Heart left ventricle (tissue), 16 donors: ENCODE results near the gene CKS1B. TPM values are rescaled to one million over a fixed set of nuclear protein-coding genes. Genes with fewer than 3 reads are reported as not detected.

Experiments used
- ATAC-seq, 4 donors: fragments of 200-7000 bp; cut with Tn5 transposase; one replicate each; pipeline ENCODE4 v1.9.1; 2020 to 2022; ENCODE audit warnings: moderate library complexity in 4 of 4, mild to moderate bottlenecking in 3 of 4, moderate number of reproducible peaks in 1 of 4
- DNase-seq, 5 donors: peaks; one replicate each; pipeline ENCODE4 v3.0.0-alpha.2; 2020
- H3K27ac ChIP-seq, 12 donors: fragments of 200-600 bp; sonication (generic) in 4 of 12; one replicate each; pipeline versions ENCODE4 v1.5.0 to v1.8.0; 2016 to 2022; ENCODE audit warnings: mild to moderate bottlenecking in 2 of 12
- H3K27me3 ChIP-seq, 9 donors: fragments of 200-600 bp; sonication (generic) in 2 of 9; one replicate each; pipeline versions ENCODE4 v1.5.1 to v1.8.0; 2016 to 2022; ENCODE audit warnings: mild to moderate bottlenecking in 3 of 9
- H3K36me3 ChIP-seq, 9 donors: fragments of 200-600 bp; sonication (generic) in 2 of 9; one replicate each; pipeline versions ENCODE4 v1.5.0 to v1.8.0; 2018 to 2022; ENCODE audit warnings: mild to moderate bottlenecking in 2 of 9
- H3K4me1 ChIP-seq, 12 donors: fragments of 200-600 bp; sonication (generic) in 4 of 12; one replicate each; pipeline versions ENCODE4 v1.5.0 to v1.8.0; 2016 to 2022; ENCODE audit warnings: mild to moderate bottlenecking in 3 of 12
- H3K4me3 ChIP-seq, 12 donors: fragments of 200-600 bp; sonication (generic) in 4 of 12; one replicate each; pipeline versions ENCODE4 v1.5.0 to v1.8.0; 2017 to 2022; ENCODE audit warnings: mild to moderate bottlenecking in 9 of 12, moderate library complexity in 4 of 12
- H3K9me3 ChIP-seq, 12 donors: fragments of 200-600 bp; sonication (generic) in 4 of 12; one replicate each; pipeline versions ENCODE4 v1.5.0 to v1.8.0; 2016 to 2022; ENCODE audit warnings: mild to moderate bottlenecking in 1 of 12
- POLR2A ChIP-seq, 2 donors: fragments of 450-650 bp; IDR thresholded peaks; one replicate each; pipeline ENCODE4 v1.6.1; 2017; ENCODE audit warnings: antibody characterized with exemption in 2 of 2, mild to moderate bottlenecking in 2 of 2, moderate library complexity in 2 of 2
- WGBS, 4 donors: extraction: QIAGEN DNeasy Blood & Tissue Kit in 2 of 4; methylation state at CpG; one replicate each; pipeline versions ENCODE4 v1.1.5 to v1.1.7; 2013 to 2018; 5-methylcytosine and 5-hydroxymethylcytosine counted together
- intact Hi-C, 10 donors: fragments of 100-400 bp; cut with DNase I; formaldehyde crosslinking; loops; one replicate each; pipeline versions ENCODE4 v1.11.1 to v1.14.2; 2022
- polyA plus RNA-seq, 2 donors: library from polyadenylated mRNA; stranded (reverse); fragments of 200-250 nt; gene quantifications; one replicate each; pipeline ENCODE4 v1.2.3, GENCODE V29; 2013
- total RNA-seq, 9 donors: library from RNA; depleted of rRNA in 2 of 9; stranded (reverse); fragments of >200 nt in 2 of 9; fragmentation: NEBNext Ultra II Directional in 3 of 9; extraction: Animal tissue kit (Norgen Biotek cat#: 25700) in 3 of 9; gene quantifications; one replicate each; pipeline versions ENCODE4 v1.1.0 to v1.2.4, GENCODE V29; 2016 to 2023
- TF ChIP-seq, protein P1 (sequence below), 12 donors: fragments of 200-600 bp; sonication (generic) in 4 of 12; IDR thresholded peaks; one replicate each; pipeline versions ENCODE4 v1.5.0 to v1.8.0; 2018 to 2022; ENCODE audit warnings: antibody characterized with exemption in 12 of 12, mild to moderate bottlenecking in 5 of 12
- donor health status: ischemic (EF 13 %, LVEDD 7.1; RV severe dilation, severe dysfunction).
- donor health status: healthy with polysubstance abuse.
- donor health status: DM: no; HTN: yes; CAD: no.
- donor health status: DM: no; HTN: no; CAD: no.
- donor health status: ischemic (EF 25% LVEDD 6.9; RV normal size, moderate dysfunction).
- donor health status: ischemic (EF 25% LVEDD 5.7; RV mildly dilated, moderate dysfunction).
- donor health status: healthy.
- donor health status: DM: yes; HTN: yes; CAD: no.
- donor health status: ischemic (EF 35%, LVEDD 5.7; RV mildly dilated, moderate dysfunction).
- donor health status: nonischemic (EF 11% LVEDD 7.7; RV severe dilation, severe dysfunction).
- donor health status: DM: yes; HTN: yes; CAD: no.
- donor health status: PGD.
- donor health status: ischemic (EF 29% LVEDD 5.4; RV normal size, mild dysfunction).
- donor health status: nonischemic (EF 23%, LVEDD 6.1; RV moderate dilation, normal function).

The CKS1B gene
- total and polyA plus RNA-seq, 11 donors, result 6.8 to 48.9 (median 16.7) TPM

GRCh38 chr1:154945160-154945961 lies 29.1 kb upstream of the CKS1B start:
- intact Hi-C loops, result no loop called here
- Histone ChIP-seq H3K9me3 (no peaks in the 10 kb centered on the region), H3K36me3 (peaks cover 0 to 46% (median 19%) of the 10 kb centered on the region in 9 donors), H3K27ac (peak overlapping the region in 7 of 12 donors; percentile 18 to 60 (median 40)), H3K4me1 (peaks cover 0 to 40% (median 8%) of the 10 kb centered on the region in 12 donors), H3K4me3 (no peak overlapping the region), H3K27me3 (no peaks in the 10 kb centered on the region)
- WGBS, 4 donors, result 82 to 86% (median 84%) methylated on average over 11 to 15 of the region's 15 CpGs
- DNase-seq (peak in 1 of 5 donors; percentile 7), ATAC-seq (no peak)
- TF ChIP-seq, protein P1, sequence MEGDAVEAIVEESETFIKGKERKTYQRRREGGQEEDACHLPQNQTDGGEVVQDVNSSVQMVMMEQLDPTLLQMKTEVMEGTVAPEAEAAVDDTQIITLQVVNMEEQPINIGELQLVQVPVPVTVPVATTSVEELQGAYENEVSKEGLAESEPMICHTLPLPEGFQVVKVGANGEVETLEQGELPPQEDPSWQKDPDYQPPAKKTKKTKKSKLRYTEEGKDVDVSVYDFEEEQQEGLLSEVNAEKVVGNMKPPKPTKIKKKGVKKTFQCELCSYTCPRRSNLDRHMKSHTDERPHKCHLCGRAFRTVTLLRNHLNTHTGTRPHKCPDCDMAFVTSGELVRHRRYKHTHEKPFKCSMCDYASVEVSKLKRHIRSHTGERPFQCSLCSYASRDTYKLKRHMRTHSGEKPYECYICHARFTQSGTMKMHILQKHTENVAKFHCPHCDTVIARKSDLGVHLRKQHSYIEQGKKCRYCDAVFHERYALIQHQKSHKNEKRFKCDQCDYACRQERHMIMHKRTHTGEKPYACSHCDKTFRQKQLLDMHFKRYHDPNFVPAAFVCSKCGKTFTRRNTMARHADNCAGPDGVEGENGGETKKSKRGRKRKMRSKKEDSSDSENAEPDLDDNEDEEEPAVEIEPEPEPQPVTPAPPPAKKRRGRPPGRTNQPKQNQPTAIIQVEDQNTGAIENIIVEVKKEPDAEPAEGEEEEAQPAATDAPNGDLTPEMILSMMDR (IDR thresholded peaks at IDR 0.05), result no peak
- TF ChIP-seq POLR2A (IDR thresholded peaks at IDR 0.05), result no peak

GRCh38 chr1:154945962-154946850 lies 28.3 kb upstream of the CKS1B start:
- Histone ChIP-seq H3K4me1 (peaks cover 0 to 39% (median 8%) of the 10 kb centered on the region in 12 donors), H3K27ac (peak overlapping the region in 1 of 12 donors; percentile 4), H3K27me3 (no peaks in the 10 kb centered on the region), H3K4me3 (no peak overlapping the region), H3K9me3 (no peaks in the 10 kb centered on the region), H3K36me3 (peaks cover 0 to 54% (median 27%) of the 10 kb centered on the region in 9 donors)
- intact Hi-C loops, result no loop called here
- DNase-seq, result no peak
- TF ChIP-seq, protein P1 (IDR thresholded peaks at IDR 0.05), result no peak
- no peak for TF ChIP-seq POLR2A (IDR thresholded peaks at IDR 0.05)
- WGBS, 4 donors, result 74 to 87% (median 78%) methylated on average over 15 to 17 of the region's 17 CpGs
- no peak for ATAC-seq

DNA sequence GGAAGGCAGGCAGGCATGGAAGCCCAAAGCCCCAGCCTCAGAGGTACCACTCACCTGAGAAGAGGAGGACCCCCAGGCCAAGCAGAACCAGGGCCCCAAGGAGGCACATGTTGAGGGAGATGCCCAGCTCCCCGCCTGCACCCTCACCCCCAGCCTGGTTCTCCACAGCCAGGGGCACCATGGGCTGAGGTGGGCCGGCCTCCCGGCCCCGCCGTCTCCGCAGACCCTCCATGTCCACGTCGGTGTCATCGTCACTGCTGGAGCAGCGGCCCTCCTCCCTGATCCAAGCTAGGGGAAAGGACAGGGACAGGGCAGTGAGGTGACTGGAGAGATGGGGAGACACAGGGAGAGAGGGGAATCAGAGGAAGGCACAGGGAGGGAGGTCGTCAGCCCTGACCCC lies 26.4 kb upstream of the CKS1B start:
- intact Hi-C loops, result no loop called here
- no peak for ATAC-seq
- H3K9me3 ChIP-seq, result no peaks in the 10 kb centered on the region
- WGBS, 4 donors, result 92 to 96% (median 94%) methylated on average over 11 of the region's 11 CpGs
- H3K4me1 ChIP-seq, result peaks cover 0 to 32% (median 13%) of the 10 kb centered on the region in 12 donors
- DNase-seq, result no peak
- peaks cover 0 to 54% (median 28%) of the 10 kb centered on the region in 9 donors for H3K36me3 ChIP-seq
- H3K27ac ChIP-seq, result no peak overlapping the region
- no peak overlapping the region for H3K4me3 ChIP-seq
- TF ChIP-seq, protein P1 (IDR thresholded peaks at IDR 0.05), result no peak
- TF ChIP-seq POLR2A (IDR thresholded peaks at IDR 0.05), result no peak
- H3K27me3 ChIP-seq, result no peaks in the 10 kb centered on the region
